ENCODE results near the gene TAPT1.

Gene TAPT1

GRCh38 chr4:16243285-16243684 is 17.0 kb upstream of the TAPT1 start:
- no peak for DNase-seq

- no peak for DNase-seq
These were observed 14.0 kb upstream of the TAPT1 start for GRCh38 chr4:16240300-16240699.

- DNase-seq: no peak
These were observed 12.8 kb upstream of the TAPT1 start for GRCh38 chr4:16239086-16239485.

- no peak for DNase-seq
These were observed 12.1 kb upstream of the TAPT1 start for GRCh38 chr4:16238327-16238726.

- no peak for DNase-seq
These were observed 11.4 kb upstream of the TAPT1 start for GRCh38 chr4:16237715-16238114.

GRCh38 chr4:16236402-16237023 is 10.2 kb upstream of the TAPT1 start:
- no peak for DNase-seq

GRCh38 chr4:16235209-16235608 is 8.9 kb upstream of the TAPT1 start:
- no peak for DNase-seq

- no peak for DNase-seq
These were observed 7.4 kb upstream of the TAPT1 start for GRCh38 chr4:16233569-16234177.

- no peak for DNase-seq
These were observed 5.4 kb upstream of the TAPT1 start for GRCh38 chr4:16231570-16232245.

- no peak for DNase-seq
These were observed 4.0 kb upstream of the TAPT1 start for GRCh38 chr4:16230308-16230707.

- DNase-seq: no peak
These were observed 3.3 kb upstream of the TAPT1 start for GRCh38 chr4:16229604-16230003.

GRCh38 chr4:16227462-16227868 is 1.2 kb upstream of the TAPT1 start:
- DNase-seq: no peak

- DNase-seq: no peak
These were observed 668 bp upstream of the TAPT1 start for GRCh38 chr4:16226816-16227461.

GRCh38 chr4:16225167-16225862 is 956 bp downstream of the TAPT1 start:
- DNase-seq: no peak

GRCh38 chr4:16224264-16225166 is 1.8 kb downstream of the TAPT1 start:
- no peak for DNase-seq

GRCh38 chr4:16222957-16223527 is 3.2 kb downstream of the TAPT1 start:
- DNase-seq: no peak

- DNase-seq: no peak
These were observed 7.3 kb downstream of the TAPT1 start for GRCh38 chr4:16218950-16219349.

- no peak for DNase-seq
These were observed 8.8 kb downstream of the TAPT1 start for GRCh38 chr4:16217300-16218051.

- DNase-seq: no peak
These were observed 13.2 kb downstream of the TAPT1 start for GRCh38 chr4:16213121-16213520.

GRCh38 chr4:16212138-16212782 is 14.0 kb downstream of the TAPT1 start:
- no peak for DNase-seq

GRCh38 chr4:16207409-16207808 is 18.9 kb downstream of the TAPT1 start:
- DNase-seq: no peak
